Stimulated activated CD8-positive, alpha-beta memory T cell treated with anti-CD3 and anti-CD28 coated beads, Interleukin-7, amount 100 ng/mL, for 48 hours (primary cell): ENCODE results near the gene GBGT1.

Experiments
- DNase-seq, 2 donors: peaks; one replicate each; pipeline ENCODE4 v3.0.0-alpha.2; 2020; ENCODE audit warnings: low read depth in 1 of 2; ENCODE audit errors: extremely low read depth in 1 of 2

Gene GBGT1

DNA sequence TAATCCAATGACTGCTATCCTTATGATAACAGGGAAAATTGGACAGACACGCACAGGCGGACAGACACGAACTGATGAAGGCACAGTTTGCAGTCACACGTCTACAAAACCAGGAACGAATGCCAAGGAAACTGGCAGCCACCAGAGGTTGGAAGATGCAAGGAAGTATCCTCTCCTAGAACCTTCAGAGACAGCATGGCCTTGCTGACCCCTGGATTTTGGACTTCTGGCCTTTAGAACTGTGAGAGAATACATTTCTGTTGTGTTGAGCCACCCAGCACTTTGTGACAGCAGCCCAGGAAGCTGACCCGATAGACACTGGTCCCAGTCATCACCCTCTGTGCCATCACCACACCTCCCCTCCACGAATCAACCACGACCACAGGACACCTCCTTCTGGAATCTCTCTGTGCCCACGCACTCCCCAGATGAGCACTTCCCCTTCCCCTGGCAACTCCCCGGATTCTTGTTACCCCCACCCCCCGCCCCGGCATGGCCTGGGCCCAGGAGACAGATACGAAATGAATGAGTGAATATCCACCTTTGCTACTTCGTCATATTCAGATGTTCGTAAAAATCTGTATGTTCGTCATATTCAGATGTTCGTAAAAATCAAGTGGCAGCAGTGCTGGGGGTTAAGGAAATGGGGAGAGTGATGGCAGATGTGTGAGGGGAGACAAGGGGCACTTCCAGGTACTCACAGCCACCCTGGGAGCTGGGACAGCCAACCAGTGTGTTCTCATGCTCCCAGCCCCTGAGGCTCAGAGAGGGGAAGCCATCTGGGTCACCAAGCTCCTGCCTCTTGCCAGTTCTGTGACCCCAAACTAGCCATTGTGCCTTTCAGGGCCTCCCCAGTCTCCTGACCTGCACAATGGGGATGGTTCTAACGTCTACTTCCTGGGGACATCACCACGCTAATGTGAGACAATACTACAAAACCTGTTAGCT, 18.5 kb downstream of the GBGT1 start:
- DNase-seq, result no peak

- peak; percentile 82 to 95 for DNase-seq
Measured at GRCh38 chr9:133144142-133144903, 19.4 kb downstream of the GBGT1 start.

DNA sequence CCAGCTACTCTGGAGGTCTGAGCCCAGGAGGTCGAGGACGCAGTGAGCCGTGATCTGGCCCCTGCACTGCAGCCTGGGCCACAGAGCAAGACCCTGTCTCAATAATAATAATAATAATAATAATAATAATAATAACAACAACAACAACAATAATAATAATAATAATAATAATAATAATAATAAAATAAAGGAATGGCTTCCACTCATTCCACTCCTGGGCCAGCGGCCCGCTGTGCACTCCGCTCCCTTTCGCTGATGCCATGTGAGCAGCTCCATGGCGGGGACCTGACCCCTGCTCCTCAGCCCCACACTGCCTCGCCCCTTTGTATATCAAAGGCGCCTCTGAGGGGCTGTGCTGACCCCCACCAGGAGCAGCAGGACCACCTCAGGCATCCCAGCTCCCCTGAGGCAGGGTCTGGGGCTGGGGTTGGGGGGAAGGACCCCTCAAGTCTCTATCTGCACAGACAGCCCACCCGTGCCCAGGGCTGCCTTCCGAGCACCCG, 20.0 kb downstream of the GBGT1 start:
- no peak for DNase-seq

GRCh38 chr9:133142684-133143622, 20.8 kb downstream of the GBGT1 start:
- DNase-seq, result no peak

- no peak for DNase-seq
Measured at GRCh38 chr9:133141833-133142595, 21.7 kb downstream of the GBGT1 start.

- no peak for DNase-seq
Measured at GRCh38 chr9:133140606-133141005, 23.1 kb downstream of the GBGT1 start.

DNA sequence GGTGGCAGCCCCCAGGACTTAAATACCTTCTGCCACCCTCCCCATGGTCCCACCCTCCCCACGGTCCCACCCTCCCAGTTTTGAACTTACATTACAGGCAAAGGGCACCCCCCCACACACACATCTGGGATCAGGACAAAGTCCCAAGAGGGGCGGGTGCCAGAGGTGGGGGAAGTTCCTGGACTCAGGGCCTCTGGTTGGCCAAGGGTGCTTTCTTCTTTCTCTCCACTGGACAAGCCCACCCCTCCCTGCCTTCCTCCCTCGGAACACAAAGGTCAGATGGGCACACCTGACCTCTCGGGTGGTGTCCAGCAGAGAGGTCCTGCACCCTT, 23.6 kb downstream of the GBGT1 start:
- no peak for DNase-seq

GRCh38 chr9:133139246-133140173, 24.2 kb downstream of the GBGT1 start:
- DNase-seq, result no peak

GRCh38 chr9:133137451-133138231, 26.1 kb downstream of the GBGT1 start:
- no peak for DNase-seq

DNA sequence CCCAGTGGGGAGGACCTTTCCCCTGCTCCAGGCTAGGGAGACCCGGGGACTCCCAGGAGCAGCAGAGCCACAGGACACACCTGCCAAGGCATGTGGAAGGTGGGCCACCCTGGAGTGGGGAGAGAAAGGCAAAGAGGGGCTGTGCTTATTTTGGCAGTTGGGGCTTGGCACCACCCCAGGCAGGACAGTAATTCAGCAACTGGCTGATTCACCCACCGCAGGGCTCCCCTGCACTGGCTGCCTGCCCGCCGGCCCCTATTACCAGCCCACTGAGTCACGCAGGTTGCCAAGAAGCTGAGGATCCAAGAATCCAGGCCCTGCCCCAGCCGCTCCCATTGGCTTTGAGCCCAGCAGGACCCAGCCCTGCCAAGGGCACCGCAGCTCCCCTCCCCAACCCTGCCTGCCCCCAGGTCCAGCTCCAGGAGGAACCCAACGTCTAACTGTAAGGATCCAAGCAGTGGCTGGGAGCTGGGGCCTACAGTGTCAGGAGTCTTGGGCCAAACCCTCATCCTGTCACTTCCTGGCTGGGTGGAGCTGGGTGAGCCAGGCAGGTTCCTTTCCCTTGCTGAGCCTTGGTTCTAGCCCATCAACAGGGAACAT, 28.5 kb downstream of the GBGT1 start:
- DNase-seq, result peak in 1 of 2 donors; percentile 79

DNA sequence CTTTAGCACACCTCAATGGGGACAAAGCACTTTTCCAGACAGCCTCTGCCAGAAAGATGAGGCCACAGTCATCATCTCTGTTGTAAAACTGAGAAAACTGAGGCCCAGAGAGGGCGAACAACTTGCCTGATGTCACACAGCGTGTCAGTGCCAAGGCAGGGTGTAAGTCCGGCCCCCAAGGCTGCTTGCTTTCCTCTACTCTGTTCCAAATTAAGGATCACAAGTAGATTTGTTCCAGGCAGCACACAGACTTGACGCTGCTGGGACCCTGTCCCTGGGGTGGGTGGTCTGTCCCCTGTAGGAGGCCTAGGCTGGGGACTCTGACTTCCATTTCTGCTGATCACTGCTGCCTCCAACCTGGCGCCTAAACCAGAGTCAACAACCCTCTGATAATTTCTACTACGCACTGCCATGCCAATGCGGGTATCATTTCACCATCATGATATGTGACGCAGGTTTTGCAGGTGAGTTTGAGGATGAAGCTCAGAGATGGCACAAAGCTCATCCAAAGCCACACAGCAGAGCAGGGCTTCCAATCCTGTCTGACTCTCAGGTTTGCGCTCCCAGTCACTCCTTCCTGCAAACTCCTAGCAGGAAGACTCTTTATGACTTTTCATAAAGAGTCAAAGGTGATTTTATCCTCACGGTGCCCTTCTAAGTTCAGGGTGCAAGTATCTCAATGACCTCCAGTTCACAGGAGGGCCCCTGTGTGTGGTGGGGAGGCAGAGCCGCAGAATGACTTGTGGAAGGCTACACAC, 29.1 kb downstream of the GBGT1 start:
- no peak for DNase-seq

GRCh38 chr9:133133681-133134387, 29.9 kb downstream of the GBGT1 start:
- DNase-seq, result peak in 1 of 2 donors; percentile 87

GRCh38 chr9:133132174-133132573, 31.5 kb downstream of the GBGT1 start:
- no peak for DNase-seq

DNA sequence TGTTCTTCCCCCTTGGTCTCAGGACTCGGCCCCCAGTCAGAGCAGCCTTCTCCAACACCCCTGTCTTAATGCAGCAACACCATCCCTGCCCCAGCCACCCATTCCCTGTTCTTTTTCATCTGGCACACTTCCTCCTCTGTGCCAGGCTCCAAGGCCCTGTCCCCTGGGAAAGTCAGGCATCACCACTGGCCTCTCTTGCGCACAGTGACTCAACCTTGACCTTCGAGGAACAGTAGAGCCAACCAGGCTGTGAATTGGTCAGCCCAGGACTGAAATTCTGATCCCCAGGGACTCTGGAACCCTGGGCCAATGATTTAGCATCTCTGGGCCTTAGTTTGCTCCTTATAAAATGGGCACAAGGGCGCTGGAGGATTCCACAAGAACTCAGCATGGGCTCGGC, 32.2 kb downstream of the GBGT1 start:
- DNase-seq, result no peak

- DNase-seq, result no peak
Measured at GRCh38 chr9:133130685-133131244, 32.9 kb downstream of the GBGT1 start.
